ENCODE measurements around the gene NEIL3. TPM values are rescaled to one million over a fixed set of nuclear protein-coding genes. Genes with fewer than 3 reads are reported as not detected.

The NEIL3 gene
- total RNA-seq, 4 donors from 2014 or later, result 0.57 TPM; not detected in 3

DNA sequence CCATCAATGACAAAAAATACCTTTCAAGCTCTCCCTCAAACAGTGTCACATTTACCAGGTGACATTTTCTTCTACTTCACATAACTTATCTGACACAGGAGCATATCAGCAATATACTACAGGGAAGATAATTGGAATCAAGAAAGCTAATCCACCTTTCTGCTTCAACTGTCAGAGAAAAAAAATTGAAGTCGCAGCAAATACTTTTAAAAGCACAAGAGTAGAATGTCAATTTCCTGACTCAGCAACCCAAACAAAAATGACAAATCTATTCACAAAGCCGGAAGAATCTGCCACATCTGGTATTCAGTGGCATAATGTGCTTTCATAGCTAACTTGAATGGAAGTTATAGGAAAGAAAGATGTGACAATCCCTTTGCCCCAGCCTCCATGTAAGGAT is 95.8 kb downstream of the NEIL3 start:
- Histone ChIP-seq H3K4me3 (no peak overlapping the region), H3K4me1 (no peaks in the 10 kb centered on the region), H3K27ac (no peak overlapping the region), H3K36me3 (no peaks in the 10 kb centered on the region), H3K9me3 (no peaks in the 10 kb centered on the region), H3K27me3 (no peaks in the 10 kb centered on the region)
- no peak for ATAC-seq
- 23 to 25% methylated on average over 2 of the region's 2 CpGs for WGBS, 2 donors (ENCODE audit: low coverage in 1 of 2)
- TF ChIP-seq, protein P1, sequence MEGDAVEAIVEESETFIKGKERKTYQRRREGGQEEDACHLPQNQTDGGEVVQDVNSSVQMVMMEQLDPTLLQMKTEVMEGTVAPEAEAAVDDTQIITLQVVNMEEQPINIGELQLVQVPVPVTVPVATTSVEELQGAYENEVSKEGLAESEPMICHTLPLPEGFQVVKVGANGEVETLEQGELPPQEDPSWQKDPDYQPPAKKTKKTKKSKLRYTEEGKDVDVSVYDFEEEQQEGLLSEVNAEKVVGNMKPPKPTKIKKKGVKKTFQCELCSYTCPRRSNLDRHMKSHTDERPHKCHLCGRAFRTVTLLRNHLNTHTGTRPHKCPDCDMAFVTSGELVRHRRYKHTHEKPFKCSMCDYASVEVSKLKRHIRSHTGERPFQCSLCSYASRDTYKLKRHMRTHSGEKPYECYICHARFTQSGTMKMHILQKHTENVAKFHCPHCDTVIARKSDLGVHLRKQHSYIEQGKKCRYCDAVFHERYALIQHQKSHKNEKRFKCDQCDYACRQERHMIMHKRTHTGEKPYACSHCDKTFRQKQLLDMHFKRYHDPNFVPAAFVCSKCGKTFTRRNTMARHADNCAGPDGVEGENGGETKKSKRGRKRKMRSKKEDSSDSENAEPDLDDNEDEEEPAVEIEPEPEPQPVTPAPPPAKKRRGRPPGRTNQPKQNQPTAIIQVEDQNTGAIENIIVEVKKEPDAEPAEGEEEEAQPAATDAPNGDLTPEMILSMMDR (IDR thresholded peaks at IDR 0.05), result no peak
- TF ChIP-seq POLR2AphosphoS5 (IDR thresholded peaks at IDR 0.05) (no peak), POLR2A (IDR thresholded peaks at IDR 0.05) (no peak), EP300 (IDR thresholded peaks at IDR 0.05) (no peak)

DNA sequence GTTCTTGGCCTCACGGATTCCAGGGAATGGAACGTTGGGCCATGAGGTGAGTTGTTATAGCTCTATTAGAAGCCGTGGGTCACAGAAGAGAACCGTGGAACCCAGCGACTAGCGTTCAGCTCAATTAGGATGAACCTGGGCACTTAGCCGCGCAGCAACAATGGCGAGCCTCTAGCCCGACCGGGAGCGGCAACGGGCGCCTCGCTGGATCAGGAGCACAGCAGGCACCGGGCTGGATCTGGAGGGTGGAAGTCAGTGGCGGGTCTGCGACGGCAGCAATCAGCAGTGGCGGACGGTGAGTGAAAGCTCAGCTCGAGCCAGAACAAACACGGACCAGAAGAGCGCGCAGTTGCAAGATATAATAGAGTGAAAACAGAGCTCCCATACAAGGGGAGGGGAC is 98.3 kb downstream of the NEIL3 start:
- 92 to 100% methylated on average over 11 to 14 of the region's 25 CpGs for WGBS, 2 donors (ENCODE audit: low coverage in 1 of 2)
- no peak overlapping the region for H3K4me3 ChIP-seq
- no peak for ATAC-seq
- H3K27ac ChIP-seq, result no peak overlapping the region
- H3K4me1 ChIP-seq, result no peaks in the 10 kb centered on the region
- no peaks in the 10 kb centered on the region for H3K36me3 ChIP-seq
- TF ChIP-seq POLR2AphosphoS5 (IDR thresholded peaks at IDR 0.05) (no peak), EP300 (IDR thresholded peaks at IDR 0.05) (no peak), POLR2A (IDR thresholded peaks at IDR 0.05) (no peak)
- TF ChIP-seq, protein P1 (IDR thresholded peaks at IDR 0.05), result no peak
- H3K9me3 ChIP-seq, result no peaks in the 10 kb centered on the region
- H3K27me3 ChIP-seq, result no peaks in the 10 kb centered on the region

DNA sequence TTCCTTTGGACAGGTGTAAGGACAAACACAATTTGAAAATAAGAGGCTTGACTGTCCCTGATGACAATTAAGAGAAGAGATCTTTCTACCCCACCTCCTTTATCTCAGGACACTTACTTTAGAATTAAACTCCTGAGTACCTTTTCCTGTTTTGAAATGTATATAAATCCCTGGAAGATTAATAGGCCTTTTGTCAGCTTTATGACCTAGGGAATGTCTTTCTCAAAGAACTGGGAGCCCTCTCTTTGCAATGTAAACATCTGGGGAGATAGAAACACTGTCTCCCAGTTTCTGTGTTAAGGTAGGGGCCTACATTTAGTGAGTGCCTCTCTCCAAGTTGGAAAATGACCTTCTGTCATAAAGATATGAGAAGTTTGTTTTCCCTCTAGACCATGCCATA is 100.9 kb downstream of the NEIL3 start:
- Histone ChIP-seq H3K4me1 (no peaks in the 10 kb centered on the region), H3K36me3 (no peaks in the 10 kb centered on the region), H3K27me3 (no peaks in the 10 kb centered on the region), H3K9me3 (no peaks in the 10 kb centered on the region), H3K4me3 (no peak overlapping the region), H3K27ac (no peak overlapping the region)
- ATAC-seq, result no peak
- TF ChIP-seq EP300 (IDR thresholded peaks at IDR 0.05) (no peak), POLR2AphosphoS5 (IDR thresholded peaks at IDR 0.05) (no peak), POLR2A (IDR thresholded peaks at IDR 0.05) (no peak)
- TF ChIP-seq, protein P1 (IDR thresholded peaks at IDR 0.05), result no peak

DNA sequence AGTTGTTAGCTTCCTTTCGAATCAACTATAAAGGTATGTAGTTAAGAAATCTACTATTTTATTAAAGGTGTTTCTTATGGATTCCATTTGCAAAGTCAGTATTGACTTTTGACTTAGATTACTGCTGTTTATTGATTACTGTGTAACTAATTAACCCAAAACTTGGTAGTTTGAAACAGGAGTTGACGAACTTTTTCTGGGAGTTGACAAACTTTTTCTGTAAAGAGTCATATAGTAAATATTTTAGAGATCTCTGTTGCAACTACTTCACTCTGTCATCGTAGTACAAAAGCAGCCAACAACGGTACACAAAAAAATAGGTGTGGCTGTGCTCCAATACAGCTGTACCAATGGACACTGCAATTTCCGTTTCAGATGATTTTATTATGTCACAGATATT is 102.3 kb downstream of the NEIL3 start:
- no peaks in the 10 kb centered on the region for H3K27me3 ChIP-seq
- WGBS, 2 donors (ENCODE audit: low coverage in 1 of 2), result 71 to 88% methylated on average over 5 of the region's 5 CpGs
- no peaks in the 10 kb centered on the region for H3K4me1 ChIP-seq
- no peaks in the 10 kb centered on the region for H3K36me3 ChIP-seq
- TF ChIP-seq POLR2AphosphoS5 (IDR thresholded peaks at IDR 0.05), result no peak
- no peak for TF ChIP-seq EP300 (IDR thresholded peaks at IDR 0.05)
- no peak for TF ChIP-seq POLR2A (IDR thresholded peaks at IDR 0.05)
- TF ChIP-seq, protein P1 (IDR thresholded peaks at IDR 0.05), result no peak
- no peak overlapping the region for H3K4me3 ChIP-seq
- no peak for ATAC-seq
- no peaks in the 10 kb centered on the region for H3K9me3 ChIP-seq
- H3K27ac ChIP-seq, result no peak overlapping the region

Other genes with a start within 250 kb of the NEIL3 start
- gene AGA, start 132.6 kb downstream of the NEIL3 start, total RNA-seq, result 10 to 100 TPM in 2 of 4 donors, 1 to 10 TPM in 2; 9.3 to 29.1 (median 13.9) TPM

All from gastroesophageal sphincter (tissue), 4 donors.